ENCODE data around the gene MICAL1. TPM values are rescaled to one million over a fixed set of nuclear protein-coding genes. Genes with fewer than 3 reads are reported as not detected.

MICAL1 gene, protein sequence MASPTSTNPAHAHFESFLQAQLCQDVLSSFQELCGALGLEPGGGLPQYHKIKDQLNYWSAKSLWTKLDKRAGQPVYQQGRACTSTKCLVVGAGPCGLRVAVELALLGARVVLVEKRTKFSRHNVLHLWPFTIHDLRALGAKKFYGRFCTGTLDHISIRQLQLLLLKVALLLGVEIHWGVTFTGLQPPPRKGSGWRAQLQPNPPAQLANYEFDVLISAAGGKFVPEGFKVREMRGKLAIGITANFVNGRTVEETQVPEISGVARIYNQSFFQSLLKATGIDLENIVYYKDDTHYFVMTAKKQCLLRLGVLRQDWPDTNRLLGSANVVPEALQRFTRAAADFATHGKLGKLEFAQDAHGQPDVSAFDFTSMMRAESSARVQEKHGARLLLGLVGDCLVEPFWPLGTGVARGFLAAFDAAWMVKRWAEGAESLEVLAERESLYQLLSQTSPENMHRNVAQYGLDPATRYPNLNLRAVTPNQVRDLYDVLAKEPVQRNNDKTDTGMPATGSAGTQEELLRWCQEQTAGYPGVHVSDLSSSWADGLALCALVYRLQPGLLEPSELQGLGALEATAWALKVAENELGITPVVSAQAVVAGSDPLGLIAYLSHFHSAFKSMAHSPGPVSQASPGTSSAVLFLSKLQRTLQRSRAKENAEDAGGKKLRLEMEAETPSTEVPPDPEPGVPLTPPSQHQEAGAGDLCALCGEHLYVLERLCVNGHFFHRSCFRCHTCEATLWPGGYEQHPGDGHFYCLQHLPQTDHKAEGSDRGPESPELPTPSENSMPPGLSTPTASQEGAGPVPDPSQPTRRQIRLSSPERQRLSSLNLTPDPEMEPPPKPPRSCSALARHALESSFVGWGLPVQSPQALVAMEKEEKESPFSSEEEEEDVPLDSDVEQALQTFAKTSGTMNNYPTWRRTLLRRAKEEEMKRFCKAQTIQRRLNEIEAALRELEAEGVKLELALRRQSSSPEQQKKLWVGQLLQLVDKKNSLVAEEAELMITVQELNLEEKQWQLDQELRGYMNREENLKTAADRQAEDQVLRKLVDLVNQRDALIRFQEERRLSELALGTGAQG
- 44.4 TPM for total RNA-seq

- H3K4me3 ChIP-seq (ENCODE audit: low read length), result peak within 1 kb of the TSS; percentile 89
- no peaks in the 10 kb centered on the region for H3K9me3 ChIP-seq (ENCODE audit: low read depth, low read length)
- H3K4me1 ChIP-seq (ENCODE audit: insufficient read depth, low read length), result peaks cover 67% of the 10 kb centered on the region
- no peaks in the 10 kb centered on the region for H3K27me3 ChIP-seq (ENCODE audit: insufficient read depth, low read length)
Observed at GRCh38 chr6:109455437-109456110, at the start of gene MICAL1. Gene MICAL1, minus strand, starts transcription at chr6:109455772. Its CDS starts 1,576 bp downstream, at chr6:109454196.

DNA sequence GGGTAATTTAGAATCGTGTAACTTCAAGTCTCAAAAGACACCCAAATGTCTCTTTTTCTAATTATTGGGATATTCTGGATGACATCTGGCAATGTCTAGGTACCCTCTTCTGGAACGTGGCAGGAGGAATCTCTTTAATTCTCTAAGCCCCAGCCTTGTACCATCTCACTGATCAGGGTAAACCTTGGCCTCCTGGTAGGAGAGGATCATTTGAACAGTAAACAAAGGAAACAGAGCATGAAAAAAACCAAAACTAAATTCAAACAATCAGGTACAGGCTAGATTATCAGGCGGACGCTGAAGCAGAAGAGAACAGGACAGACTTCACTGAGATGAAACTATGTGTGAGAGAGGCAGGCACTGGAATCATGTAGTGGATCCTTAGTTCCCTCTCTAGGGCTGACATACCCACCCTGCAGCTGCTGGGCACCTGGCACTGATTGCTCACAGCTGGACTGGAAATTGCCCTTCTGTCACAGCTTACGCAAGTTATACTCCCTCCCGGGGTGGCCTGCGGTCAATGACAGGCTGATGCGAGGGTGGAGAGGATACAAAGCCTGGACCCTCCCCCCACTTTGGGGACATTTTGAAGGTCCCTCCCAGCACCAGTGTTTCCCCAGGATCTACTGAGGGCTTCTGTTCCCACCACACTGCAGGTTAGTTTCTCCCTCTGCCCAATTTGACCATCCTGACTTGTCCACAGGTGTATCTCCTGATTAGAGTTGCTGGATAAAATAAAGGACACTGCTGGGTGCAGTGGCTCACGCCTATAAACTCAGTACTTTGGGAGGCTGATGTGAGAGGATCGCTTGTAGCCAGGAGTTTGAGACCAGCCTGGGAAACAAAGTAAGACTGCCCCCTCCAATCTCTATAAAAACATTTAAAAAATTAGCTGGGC is 48.0 kb upstream of the MICAL1 start:
- H3K27me3 ChIP-seq (ENCODE audit: insufficient read depth, low read length), result no peaks in the 10 kb centered on the region
- no peak overlapping the region for H3K4me3 ChIP-seq (ENCODE audit: low read length)
- H3K9me3 ChIP-seq (ENCODE audit: low read depth, low read length), result no peaks in the 10 kb centered on the region
- no peaks in the 10 kb centered on the region for H3K4me1 ChIP-seq (ENCODE audit: insufficient read depth, low read length)

- no peaks in the 10 kb centered on the region for H3K9me3 ChIP-seq (ENCODE audit: low read depth, low read length)
- no peaks in the 10 kb centered on the region for H3K4me1 ChIP-seq (ENCODE audit: insufficient read depth, low read length)
- H3K27me3 ChIP-seq (ENCODE audit: insufficient read depth, low read length), result no peaks in the 10 kb centered on the region
- no peak overlapping the region for H3K4me3 ChIP-seq (ENCODE audit: low read length)
Observed at GRCh38 chr6:109498936-109499335, 43.4 kb upstream of the MICAL1 start.

DNA sequence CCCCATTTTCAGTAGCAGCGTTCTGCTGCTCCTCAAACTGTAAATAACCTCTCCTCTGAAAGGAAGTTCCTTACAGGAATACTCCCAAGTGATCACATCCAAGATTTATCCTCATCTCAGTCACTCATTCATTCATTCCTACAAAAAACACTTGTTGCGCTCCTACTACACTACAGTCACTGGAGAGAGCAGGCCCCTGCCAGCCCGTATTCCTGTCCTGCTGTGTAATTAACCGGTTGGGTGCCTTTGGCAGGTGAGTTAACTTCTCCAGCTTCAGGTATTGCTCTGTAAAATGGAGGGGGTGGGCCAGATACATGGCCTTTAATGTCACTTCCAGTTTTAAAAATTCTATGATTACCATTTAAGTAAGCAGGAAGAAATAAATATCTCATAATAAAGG is 42.5 kb upstream of the MICAL1 start:
- no peaks in the 10 kb centered on the region for H3K9me3 ChIP-seq (ENCODE audit: low read depth, low read length)

DNA sequence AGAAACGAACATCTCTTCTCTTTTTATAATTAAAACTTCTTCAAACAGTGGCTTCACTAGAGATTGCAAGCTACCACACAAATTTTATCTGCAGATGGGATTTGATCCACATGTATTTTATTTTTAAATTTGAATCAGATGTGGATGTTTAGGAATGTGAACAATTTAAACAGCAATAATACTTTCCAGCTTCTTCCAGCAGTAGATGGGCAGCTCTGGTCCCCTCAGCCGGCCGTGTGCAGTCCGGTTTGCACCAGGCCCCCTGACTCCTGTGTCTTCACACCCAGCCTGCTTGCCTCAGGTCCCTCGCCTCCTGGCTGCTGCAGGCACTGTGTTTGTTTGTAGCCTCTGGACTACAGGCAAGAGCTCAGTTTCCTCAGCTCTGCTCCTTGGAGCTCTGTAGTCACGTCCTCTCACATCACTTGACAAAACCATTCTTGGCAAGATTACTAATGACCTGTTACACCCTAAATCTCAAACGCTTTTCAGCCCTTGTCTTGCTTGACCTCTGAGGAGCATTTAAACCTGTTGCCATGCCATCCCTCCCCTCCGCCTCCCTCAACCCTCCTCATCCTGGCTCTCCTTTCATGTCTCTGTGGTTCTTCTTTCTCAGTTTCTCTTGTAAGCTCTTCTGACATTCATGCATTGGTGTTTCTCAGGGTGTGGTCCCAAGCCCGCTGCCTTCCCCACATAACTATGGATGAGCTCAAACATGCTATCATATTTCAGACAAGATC is 40.6 kb upstream of the MICAL1 start:
- no peaks in the 10 kb centered on the region for H3K9me3 ChIP-seq (ENCODE audit: low read depth, low read length)
- H3K27me3 ChIP-seq (ENCODE audit: insufficient read depth, low read length), result no peaks in the 10 kb centered on the region

More for the DNA sequence above, 42.5 kb upstream of the MICAL1 start:
- no peaks in the 10 kb centered on the region for H3K27me3 ChIP-seq (ENCODE audit: insufficient read depth, low read length)
- H3K4me3 ChIP-seq (ENCODE audit: low read length), result no peak overlapping the region
- no peaks in the 10 kb centered on the region for H3K4me1 ChIP-seq (ENCODE audit: insufficient read depth, low read length)

GRCh38 chr6:109493865-109494264 is 38.3 kb upstream of the MICAL1 start:
- Histone ChIP-seq H3K4me1 (ENCODE audit: insufficient read depth, low read length) (peaks cover 11% of the 10 kb centered on the region), H3K4me3 (ENCODE audit: low read length) (no peak overlapping the region), H3K9me3 (ENCODE audit: low read depth, low read length) (no peaks in the 10 kb centered on the region), H3K27me3 (ENCODE audit: insufficient read depth, low read length) (no peaks in the 10 kb centered on the region)

More for the DNA sequence above, 40.6 kb upstream of the MICAL1 start:
- Histone ChIP-seq H3K4me1 (ENCODE audit: insufficient read depth, low read length) (peaks cover 7% of the 10 kb centered on the region), H3K4me3 (ENCODE audit: low read length) (no peak overlapping the region)

- Histone ChIP-seq H3K9me3 (ENCODE audit: low read depth, low read length) (no peaks in the 10 kb centered on the region), H3K4me1 (ENCODE audit: insufficient read depth, low read length) (peaks cover 11% of the 10 kb centered on the region), H3K27me3 (ENCODE audit: insufficient read depth, low read length) (no peaks in the 10 kb centered on the region), H3K4me3 (ENCODE audit: low read length) (no peak overlapping the region)
Observed at GRCh38 chr6:109491207-109491938, 35.8 kb upstream of the MICAL1 start.

DNA sequence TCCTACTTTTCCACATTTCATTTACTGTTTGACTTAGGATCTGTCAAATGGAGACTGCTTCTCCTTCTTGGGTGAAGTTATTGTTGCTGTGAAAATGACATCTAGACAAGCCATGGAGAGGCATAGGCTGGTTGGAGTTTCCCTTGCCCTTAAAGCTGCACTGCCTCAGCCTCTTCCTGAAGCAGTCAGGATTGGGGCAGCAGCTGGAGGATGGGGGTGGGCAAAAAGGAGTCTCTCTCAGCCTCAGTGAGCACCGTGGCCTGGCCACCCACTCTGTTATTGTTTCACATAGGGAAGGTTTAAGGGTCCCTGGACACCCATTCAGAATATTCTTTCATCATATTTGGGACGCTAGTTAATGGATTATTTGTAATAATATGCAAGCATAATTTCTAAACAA is 35.1 kb upstream of the MICAL1 start:
- peaks cover 11% of the 10 kb centered on the region for H3K4me1 ChIP-seq (ENCODE audit: insufficient read depth, low read length)
- no peak overlapping the region for H3K4me3 ChIP-seq (ENCODE audit: low read length)
- H3K9me3 ChIP-seq (ENCODE audit: low read depth, low read length), result no peaks in the 10 kb centered on the region
- H3K27me3 ChIP-seq (ENCODE audit: insufficient read depth, low read length), result no peaks in the 10 kb centered on the region

DNA sequence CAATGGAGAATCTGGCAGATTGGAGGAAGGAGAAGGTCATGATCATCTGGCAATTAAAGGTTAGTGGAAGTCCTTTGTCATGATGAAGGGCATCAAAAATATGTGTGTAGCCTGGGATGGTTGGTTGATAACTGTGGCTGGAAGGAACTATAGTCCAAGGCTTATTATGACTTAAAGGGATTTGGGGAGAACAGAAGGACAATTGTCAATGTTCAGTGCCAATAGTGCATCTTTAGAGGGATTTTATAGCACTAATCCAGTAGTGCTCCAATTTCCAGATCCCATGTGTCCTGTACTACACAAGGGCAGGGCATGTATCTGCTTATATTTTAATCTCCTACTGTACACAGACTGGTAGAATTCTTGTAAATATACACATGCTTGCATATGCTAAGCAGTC is 32.4 kb upstream of the MICAL1 start:
- H3K27me3 ChIP-seq (ENCODE audit: insufficient read depth, low read length), result no peaks in the 10 kb centered on the region
- H3K4me3 ChIP-seq (ENCODE audit: low read length), result no peak overlapping the region
- peaks cover 15% of the 10 kb centered on the region for H3K4me1 ChIP-seq (ENCODE audit: insufficient read depth, low read length)
- no peaks in the 10 kb centered on the region for H3K9me3 ChIP-seq (ENCODE audit: low read depth, low read length)

GRCh38 chr6:109486068-109486467 is 30.5 kb upstream of the MICAL1 start:
- H3K4me3 ChIP-seq (ENCODE audit: low read length), result no peak overlapping the region
- no peaks in the 10 kb centered on the region for H3K27me3 ChIP-seq (ENCODE audit: insufficient read depth, low read length)
- H3K4me1 ChIP-seq (ENCODE audit: insufficient read depth, low read length), result peaks cover 24% of the 10 kb centered on the region
- no peaks in the 10 kb centered on the region for H3K9me3 ChIP-seq (ENCODE audit: low read depth, low read length)

DNA sequence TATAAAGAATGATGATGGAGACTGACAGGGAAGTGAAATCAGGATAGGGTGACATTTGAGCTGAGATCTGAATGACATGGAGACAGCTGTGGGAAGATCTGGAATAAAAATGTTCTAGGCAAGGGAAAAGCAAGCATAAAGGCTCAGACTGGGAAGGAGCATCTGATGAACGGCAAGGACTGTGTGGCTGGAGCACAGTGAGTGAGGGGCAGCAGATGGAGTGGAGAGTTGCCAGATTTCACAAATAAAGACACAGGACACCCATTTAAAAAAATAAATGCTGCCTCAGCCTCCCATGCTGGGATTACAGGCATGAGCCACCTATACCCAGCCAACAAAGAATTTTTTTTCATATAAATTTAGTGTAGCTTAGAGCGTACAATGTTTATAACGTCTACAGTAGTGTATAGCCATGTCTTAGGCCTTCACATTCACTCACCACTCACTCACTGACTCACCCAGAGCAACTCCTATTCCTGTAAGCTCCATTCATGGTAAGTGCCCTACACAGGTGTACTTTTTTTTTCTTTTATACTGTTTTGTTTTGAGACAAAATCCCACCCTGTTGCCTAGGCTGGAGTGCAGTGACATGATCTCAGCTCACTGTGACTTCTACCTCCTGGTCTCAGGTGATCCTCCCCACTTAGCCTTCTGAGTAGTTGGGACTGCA is 29.8 kb upstream of the MICAL1 start:
- Histone ChIP-seq H3K27me3 (ENCODE audit: insufficient read depth, low read length) (no peaks in the 10 kb centered on the region), H3K4me1 (ENCODE audit: insufficient read depth, low read length) (peaks cover 27% of the 10 kb centered on the region)

GRCh38 chr6:109484122-109484521 is 28.6 kb upstream of the MICAL1 start:
- Histone ChIP-seq H3K4me1 (ENCODE audit: insufficient read depth, low read length) (peaks cover 39% of the 10 kb centered on the region), H3K27me3 (ENCODE audit: insufficient read depth, low read length) (no peaks in the 10 kb centered on the region), H3K9me3 (ENCODE audit: low read depth, low read length) (no peaks in the 10 kb centered on the region), H3K4me3 (ENCODE audit: low read length) (no peak overlapping the region)

More for the DNA sequence above, 29.8 kb upstream of the MICAL1 start:
- no peak overlapping the region for H3K4me3 ChIP-seq (ENCODE audit: low read length)
- H3K9me3 ChIP-seq (ENCODE audit: low read depth, low read length), result no peaks in the 10 kb centered on the region
